Epidermal melanocyte (primary cell): ENCODE results near the gene DNAJB2.
"Not testable (repeated sequence)": the region's sequence is repeated elsewhere in the genome, so short reads cannot be mapped to it uniquely, and the experiment has no call there.

ENCODE experiments used
- DNase-seq: peaks from one replicate; pipeline ENCODE4 v3.0.0; 2011; ENCODE audit warnings: low spot score; ENCODE audit not compliant: insufficient read length

Gene DNAJB2

DNA sequence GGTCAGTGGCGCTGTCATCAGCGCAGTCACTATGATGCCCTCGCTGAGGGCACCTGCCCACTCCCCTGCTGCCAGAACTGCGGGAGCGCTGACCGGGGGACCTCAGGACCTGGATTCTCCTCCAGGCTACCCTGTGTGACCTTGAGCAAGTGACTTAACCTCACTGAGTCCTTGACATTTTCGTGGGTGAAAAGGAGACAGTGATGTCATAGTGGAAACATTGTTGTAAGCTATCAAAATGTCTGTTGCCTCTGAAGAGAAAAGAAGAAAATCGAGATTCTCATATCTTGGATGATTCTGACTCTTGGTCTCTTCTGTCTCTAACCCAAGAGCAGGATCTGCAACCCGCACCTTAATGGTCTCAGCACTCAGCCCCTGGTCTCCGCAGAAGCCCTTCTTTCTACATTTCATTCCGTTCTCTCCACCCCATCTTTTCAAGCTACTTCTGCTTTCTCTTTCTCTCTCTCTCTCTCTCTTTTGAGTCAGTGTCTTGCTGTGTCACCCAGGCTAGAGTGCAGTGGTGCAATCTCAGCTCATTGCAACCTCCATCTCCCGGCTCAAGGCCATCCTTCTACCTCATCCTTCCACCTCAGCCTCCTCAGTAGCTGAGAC is 24.5 kb upstream of the DNAJB2 start:
- DNase-seq = no peak

DNA sequence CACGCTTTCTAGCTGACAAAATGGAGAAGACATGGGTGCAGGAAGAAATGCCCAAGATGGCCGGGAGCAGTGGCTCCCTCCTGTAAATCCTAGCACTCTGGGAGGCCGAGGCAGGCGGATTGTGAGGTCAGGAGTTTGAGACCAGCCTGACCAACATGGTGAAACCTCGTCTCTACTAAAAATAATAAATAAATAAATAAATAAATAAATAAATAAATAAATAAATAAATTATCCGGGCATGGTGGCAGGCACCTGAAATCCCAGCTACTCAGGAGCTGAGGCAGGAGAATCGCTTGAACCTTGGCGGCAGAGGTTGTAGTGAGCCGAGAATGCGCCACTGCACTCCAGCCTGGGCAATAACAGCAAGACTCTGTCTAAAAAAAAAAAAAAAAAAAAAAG is 20.2 kb upstream of the DNAJB2 start:
- not testable (repeated sequence) for DNase-seq

DNA sequence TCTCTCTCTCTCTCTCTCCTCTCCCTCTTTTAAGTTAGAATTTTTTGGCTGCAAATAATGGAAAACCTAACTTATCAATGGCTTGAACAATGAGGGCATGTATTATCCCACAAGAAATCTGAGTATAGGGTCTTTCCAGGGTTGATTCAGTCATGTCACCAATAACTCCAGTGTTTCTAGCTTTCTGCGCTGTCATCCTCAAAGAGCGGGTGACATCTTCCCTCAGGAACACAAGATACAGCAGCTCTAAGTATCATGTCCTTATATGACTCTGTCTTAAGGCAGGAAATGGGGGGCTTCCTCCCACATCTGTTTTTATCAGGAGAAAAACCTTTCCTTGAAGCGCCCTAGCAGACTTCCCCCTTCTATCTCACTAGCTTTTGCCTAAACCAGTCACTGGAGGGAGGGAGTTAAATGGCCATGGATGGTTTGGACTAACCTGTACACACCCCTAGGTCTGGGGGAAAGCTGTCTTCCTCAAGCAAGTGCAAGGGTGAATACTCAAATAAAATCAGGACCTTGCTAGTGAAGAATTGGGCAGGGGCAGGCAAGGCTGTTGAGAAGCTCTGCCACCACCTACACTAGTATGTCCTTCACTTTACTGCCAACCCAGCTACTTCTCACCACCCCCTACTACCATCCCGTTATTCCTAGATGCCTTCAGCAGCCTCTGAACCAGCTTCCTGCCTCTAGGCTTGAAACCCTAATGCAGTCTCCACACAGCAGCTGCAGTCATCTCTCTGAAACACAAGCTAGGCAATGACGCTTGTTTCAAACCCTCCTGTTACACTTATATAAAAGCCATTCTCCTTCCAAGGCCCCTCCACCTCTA is 17.9 kb upstream of the DNAJB2 start:
- DNase-seq = no peak

DNA sequence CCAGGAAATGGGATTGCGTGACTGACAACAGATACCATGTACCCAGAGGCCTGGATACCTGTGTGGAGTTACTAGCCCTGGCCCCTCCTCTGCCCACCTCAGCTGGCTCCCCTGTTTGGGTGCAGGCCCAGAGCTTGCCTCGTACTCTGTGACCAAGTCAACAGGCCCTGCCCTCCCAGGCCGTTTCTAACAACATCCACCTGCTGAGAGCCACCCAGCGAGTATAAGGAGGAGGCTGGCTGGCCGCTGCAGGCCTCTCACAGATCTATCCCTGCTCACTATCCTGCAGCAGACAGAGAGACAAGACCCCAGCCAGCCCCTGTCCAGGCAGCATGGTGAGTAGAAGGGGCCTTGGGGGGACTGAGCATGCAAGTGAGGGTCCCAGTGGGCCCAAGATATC is 12.9 kb upstream of the DNAJB2 start:
- no peak for DNase-seq

DNA sequence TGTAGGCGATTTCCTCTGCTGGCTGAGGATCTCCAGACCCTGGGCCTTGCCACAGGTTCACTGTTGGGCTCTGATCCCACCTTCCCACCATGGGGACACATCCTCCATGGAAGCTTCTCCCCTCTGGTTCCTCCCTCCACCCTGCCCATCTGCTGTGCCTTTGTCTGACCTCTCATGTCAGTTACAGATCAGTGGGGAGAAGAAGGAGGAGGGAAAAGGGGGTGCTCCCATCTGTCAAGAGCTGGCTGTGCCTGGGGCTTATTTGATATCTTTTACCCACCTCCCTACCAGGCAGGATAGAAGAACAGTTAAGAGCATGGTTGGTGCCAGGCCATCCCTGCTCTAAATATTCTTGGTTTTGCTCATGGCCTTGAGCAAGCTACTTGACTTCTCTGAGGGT is 12.3 kb upstream of the DNAJB2 start:
- no peak for DNase-seq

DNA sequence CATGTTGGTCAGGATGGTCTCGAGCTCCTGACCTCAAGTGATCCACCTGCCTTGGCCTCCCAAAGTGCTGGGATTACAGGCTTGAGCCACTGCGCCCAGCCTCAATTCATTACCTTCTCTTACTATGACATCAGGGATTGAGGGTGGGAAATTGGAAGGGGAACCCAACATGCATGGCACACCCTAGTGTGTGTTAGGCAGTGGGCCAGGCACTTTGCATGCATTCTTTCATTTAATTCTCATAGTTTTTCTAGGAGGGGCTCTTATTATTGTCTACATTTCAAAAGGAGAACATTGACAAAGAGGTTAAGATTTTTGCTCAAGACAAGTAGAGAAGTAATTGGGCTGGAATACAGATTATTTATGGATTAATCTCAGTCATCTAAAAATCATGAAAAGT is 10.9 kb upstream of the DNAJB2 start:
- DNase-seq = no peak

DNA sequence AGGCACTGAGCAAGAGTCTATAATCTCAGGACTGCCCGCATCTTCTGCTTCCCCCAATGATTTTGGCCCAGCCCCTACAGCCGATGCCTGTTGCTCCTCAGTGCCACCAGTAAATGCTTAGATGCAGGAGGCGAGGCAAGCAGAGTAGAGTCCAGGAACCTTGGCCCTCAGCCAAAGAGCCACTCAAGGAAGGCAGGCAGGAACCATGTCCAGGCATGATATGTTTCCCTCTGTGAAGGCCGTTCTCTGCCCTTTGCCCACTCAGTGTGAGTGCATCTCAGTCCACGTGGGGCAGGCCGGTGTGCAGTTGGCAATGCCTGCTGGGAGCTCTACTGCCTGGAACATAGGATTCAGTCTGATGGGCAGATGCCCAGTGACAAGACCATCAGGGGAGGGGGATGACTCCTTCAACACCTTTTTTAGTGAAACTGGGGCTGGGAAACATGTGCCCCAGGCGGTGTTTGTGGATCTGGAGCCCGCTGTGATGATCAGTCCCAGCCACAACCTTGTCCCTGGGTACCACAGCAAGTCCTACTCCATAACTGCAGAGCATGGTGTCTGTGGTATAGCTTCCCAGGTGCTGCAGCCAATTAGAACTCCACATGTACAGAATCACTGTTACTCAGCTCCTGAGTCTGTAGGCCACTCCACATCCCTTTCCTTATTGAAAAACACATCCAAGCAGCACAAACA is 9.7 kb upstream of the DNAJB2 start:
- no peak for DNase-seq

DNA sequence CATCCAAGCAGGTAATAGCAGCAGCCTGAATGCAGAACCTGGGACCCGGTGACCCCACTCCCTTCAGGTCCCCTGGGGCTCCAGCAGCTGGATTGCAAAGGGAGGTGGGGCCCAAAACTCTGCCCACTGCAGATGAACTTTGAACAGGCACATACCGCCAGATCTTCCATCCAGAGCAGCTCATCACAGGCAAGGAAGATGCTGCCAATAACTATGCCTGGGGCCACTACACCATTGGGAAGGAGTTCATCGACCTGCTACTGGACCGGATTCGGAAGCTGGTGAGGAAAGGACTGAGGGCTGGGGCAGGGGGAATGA is 9.2 kb upstream of the DNAJB2 start:
- DNase-seq = no peak

DNA sequence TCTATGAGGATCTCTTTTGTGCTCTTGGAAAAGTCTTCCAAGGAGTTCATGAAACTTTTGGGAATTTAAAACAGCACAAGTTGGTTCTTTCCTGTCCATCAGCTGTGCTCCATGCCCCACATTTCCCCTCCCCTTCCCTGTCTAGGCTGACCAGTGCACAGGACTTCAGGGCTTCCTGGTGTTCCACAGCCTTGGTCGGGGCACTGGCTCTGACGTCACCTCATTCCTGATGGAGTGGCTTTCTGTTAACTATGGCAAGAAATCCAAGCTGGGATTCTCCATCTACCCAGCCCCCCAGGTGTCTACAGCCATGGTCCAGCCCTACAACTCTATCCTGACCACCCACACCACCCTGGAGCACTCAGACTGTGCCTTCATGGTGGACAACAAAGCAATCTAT is 8.1 kb upstream of the DNAJB2 start:
- DNase-seq = no peak

DNA sequence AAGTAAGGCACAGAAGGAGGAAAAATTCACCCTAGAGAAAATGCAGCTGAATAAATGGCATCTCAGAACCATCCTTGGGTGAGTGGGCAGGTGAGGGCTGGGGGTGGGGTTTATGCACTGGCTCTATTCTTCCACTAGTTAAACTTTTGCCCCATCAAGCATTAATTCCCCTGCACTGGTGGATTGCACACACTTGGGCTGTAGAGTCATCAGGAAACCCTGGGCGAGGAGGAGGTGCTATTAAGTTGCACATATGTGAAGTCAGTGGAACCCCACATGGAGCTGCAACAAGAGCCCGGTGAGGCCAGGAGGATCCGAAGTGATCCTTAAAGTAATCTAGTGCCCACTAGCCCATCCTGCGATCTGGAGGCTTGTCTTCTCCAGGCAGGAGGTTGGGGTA is 6.8 kb upstream of the DNAJB2 start:
- no peak for DNase-seq

DNA sequence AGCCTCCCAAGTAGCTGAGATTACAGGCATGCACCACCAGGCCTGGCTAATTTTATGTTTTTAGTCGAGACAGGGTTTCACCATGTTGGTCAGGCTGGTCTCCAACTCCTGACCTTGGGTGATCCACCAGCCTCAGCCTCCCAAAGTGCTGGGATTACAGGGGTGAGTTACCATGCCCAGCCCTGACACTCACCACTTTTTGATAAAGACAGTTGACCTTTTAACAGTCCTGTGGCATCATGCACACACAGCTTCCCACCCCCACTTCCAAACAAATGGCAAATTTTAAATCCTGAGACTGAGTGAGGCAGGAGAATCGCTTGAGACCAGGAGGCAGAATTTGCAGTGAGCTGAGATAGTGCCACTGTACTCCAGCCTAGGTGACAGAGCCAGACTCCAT is 6.2 kb upstream of the DNAJB2 start:
- no peak for DNase-seq

DNA sequence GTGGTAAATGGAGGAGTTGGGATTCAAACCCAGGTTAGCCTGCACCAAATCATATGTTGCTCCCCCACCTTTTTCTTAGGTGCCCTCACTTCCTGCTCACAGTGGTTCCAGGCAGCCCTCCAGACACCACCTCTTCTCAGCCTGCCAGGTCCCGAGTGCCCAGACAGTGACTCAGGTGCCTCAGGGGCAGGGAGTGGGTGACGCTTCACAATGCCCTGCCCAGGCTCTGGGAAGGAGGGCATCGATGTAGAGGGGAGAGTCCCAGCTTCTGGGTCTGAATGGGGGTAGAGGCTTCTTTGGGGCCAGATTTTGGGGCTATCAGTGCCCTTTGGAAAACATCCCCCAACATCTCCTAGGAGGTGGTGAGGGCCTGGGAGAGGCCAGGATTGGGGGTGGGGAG is 5.2 kb upstream of the DNAJB2 start:
- DNase-seq = no peak

DNA sequence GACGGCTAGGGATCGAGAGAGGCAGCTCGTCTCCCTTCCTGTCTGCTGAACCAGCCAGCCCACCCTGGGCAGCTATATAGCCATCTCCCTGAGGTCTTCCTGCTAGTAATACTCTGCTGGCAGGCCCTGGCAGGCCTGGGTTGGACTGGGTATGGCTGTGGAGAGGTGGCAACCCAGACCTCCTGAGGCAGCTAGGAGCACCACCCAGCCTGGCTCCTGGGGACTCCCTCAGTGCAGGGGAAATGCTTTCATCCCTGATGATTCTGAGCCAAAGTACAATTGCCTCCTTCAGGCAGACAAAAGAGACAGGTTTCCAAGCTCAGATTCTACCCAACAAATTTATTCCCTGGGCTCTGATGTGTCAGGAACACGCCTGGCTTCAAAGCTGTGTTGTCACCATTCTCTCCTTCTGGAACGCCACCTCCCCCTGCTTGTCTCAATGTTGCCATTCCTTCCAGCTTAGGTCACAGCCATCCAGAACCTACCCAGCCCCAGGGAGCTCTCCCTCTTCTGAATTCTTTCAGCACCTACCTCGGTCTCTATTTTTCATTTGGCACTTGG is 4.7 kb upstream of the DNAJB2 start:
- DNase-seq = no peak

DNA sequence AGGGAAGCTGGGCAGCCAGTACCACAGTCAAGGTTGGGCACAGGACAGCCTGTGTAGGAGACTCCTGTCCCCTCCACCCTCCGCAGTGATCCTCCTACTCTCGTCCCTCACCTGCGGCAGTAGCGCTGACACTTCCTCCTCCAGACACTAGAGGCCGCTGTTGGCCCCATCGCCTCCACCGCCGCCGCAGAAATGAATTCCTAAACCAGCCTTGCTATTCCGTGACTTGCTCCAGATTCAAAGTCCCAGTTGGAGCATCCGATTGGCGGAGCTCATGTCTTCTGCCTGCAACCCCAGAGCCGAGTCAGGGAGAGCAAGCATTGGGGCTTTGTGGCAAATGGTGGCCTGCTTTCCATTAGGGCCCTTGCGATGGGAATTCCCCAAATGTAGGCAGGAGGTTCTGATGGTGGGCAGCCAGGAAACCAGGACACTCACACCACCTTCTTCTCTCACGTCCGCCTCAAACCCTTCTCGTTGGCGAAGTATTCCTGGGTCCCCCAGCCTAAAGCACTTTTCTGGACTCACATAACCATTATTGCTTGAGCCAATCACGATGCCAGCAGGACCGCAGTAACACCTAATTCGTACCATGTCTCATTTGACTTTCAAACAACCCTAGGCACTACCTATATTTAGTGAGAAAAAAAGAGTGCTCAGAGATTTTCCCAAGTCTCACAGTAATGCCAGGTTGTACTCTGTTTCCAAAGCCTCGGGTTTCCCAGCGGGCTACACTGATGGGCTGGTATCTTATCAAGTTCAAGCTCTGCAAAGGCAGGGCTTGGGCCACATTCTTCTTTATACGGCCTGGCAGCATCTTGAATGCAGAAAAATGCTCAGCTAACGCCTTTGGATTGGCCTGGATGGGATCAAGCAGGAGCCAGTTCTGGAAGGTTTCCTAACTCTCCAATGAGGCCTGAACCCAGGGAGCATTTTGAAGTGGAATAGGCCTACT is 1.2 kb upstream of the DNAJB2 start:
- DNase-seq = peak; percentile 60

DNA sequence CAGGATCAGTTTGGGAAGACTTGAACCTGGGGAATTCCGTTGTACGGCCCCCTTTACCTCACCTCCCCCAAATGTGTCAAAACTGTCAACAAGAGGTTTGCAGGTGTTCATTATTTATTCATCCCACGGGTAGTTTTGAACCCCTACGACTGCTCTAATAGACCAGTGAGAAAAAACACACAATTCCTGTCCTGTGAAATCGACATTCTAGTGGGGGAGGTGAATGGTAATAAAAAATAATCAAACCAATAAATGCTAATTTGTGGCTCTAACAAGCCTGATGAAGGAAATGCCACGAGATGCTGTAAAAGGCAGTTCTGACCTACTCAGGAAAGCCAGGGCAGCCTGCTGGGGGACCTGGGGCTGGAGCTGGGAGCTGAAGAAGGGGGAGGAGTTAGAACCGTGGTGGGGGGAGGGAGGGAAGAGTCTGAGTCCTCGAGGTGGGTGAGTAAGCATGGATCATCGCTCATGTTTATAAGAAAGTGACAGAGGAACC is 463 bp upstream of the DNAJB2 start:
- no peak for DNase-seq

DNA sequence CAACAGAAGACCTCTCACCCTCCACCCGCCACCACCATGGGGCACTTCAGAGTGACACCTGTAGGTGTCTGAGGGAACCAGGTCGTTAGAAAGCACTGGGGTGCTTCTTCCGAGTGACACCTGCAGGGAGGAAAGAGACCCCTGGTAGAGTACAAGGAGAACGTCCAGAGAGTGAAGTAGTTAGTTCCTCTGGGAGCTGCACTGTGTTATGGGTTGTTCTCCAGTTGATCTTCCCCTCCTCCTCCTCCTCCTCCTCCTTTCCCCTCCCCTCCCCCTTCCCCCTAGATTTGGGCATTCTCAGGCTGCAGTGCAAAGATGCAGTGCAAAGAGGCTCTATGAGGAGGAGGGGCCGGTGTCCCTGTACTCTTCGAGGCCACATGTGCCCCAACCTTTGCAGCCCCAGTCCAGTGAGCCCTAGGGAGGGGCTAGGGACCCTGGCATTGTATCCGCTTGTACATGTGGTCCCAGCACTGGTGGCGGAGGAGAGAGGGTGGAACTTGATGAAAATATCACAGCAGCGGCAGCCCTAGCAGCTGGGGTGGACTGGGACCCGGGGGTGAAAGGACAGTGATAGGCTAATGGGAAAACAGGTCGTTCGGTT is 850 bp downstream of the DNAJB2 start:
- DNase-seq = no peak

DNA sequence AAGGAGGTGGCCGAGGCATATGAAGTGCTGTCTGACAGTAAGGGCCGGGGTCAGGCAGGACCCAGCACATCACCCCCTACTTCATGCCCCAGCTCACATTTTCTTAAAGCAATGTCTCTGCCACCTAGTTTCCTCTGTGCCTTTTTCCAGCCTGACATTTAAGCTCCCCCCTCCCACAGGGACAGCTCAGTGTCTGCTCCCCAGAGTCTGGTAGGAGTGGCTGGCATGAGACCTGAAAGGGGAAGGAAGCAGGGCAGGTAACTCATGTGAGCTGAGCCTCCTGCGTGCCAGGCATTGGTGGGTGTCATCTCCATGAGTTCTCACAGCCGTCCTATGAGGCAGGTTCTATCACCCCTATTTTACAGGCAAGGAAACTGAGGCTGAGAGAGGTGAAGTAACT is 1.5 kb downstream of the DNAJB2 start:
- no peak for DNase-seq

DNA sequence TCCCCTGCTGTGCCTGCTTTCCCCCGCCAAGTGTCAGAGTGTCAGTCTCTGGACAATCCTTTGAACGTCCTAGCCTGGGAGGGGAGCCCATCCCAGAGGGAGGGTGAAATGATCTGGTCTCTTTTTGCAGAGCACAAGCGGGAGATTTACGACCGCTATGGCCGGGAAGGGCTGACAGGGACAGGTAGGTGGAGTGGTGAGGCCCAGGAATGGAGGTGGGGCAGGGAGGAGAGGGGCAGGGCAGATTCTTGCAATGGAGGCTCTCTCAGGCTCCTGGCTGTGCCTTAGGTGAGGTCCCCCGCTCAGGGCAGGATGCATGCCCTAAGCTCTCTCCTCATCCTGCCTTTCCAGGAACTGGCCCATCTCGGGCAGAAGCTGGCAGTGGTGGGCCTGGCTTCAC is 2.4 kb downstream of the DNAJB2 start:
- no peak for DNase-seq

DNA sequence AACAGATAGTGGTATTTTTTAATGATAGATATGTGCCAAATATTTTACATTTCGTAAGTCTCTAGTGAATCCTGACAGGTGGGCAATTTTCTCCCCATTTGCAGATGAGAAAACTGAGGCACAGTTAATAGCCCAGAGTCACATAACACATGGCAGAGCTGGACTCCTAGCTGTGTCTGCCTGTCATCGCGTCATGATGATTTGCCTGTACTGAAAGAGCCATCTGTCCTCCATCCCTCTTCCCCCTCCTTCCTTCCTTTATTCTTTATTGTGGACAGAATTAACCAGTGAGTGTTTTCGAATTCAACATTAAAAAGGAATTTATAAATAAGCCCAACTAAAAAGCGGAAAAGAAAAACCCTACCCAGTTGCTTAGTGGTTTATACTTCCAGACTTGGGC is 3.2 kb downstream of the DNAJB2 start:
- DNase-seq = no peak

DNA sequence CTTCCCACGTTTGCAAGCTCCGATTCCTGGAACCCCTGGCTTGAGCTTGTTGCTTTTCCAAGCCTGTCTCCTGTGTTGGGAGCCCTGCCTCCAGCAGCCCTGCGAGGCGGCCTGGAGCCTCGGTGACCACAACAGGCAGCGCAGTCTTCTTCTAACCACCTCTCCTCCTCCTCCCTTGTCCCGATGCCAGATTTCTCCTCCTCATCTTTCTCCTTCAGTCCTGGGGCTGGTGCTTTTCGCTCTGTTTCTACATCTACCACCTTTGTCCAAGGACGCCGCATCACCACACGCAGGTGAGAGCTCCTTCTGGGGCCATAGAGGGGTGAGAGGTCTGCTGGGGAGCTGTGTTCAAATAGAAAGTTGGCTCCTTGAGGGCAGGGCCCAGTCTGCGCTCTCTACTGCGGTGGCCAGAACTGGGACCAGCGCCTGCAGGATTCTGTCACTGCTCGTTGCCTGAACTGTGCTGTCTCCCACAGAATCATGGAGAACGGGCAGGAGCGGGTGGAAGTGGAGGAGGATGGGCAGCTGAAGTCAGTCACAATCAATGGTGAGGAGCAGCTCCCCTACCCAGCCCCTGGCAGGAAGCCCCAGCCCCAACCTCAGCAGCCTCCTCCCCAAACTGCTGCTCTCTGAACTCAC is 3.9 kb downstream of the DNAJB2 start:
- DNase-seq = no peak
